ENCODE results near the gene GNG12. TPM values are rescaled to one million over a fixed set of nuclear protein-coding genes. Genes with fewer than 3 reads are reported as not detected.

The GNG12 gene
- total RNA-seq, 1 experiment from 2014 or later = 70.0 TPM

GRCh38 chr1:67735206-67735605, 98.1 kb downstream of the GNG12 start:
- no peaks in the 10 kb centered on the region for H3K27me3 ChIP-seq (ENCODE audit: control insufficient read depth, insufficient read depth, low read length)
- TF ChIP-seq CTCF (IDR thresholded peaks at IDR 0.05) (no peak), POLR2AphosphoS5 (IDR thresholded peaks at IDR 0.05; ENCODE audit: low read depth, low read length) (no peak), TCF7L2 (IDR thresholded peaks at IDR 0.05; ENCODE audit: low read depth, low read length) (no peak), REST (IDR thresholded peaks at IDR 0.05; ENCODE audit: insufficient read depth in 1 of 2, low read depth in 2 of 2, low read length in 1 of 2) (no peak), SIN3A (IDR thresholded peaks at IDR 0.05; ENCODE audit: borderline replicate concordance, insufficient read depth, low read depth, low read length) (no peak)
- DNase-seq (ENCODE audit: low read depth, low spot score) (no peak), ATAC-seq (no peak)
- intact Hi-C loops (cut with micrococcal nuclease; ENCODE audit: unreplicated experiment) (no loop called here), in situ Hi-C loops (cut with HindIII; ENCODE audit: low pct_unique_long_range_greater_than_20kb, low sequenced_read_pairs) (no loop called here)
- BruUV-seq (replicated peaks) = no TSS peak
- no peak overlapping the region; the same call in 1 of the 2 replicates for H3K27ac ChIP-seq (ENCODE audit: low read length)
- no peaks in the 10 kb centered on the region for H3K9me3 ChIP-seq (ENCODE audit: control insufficient read depth, insufficient read depth, low read depth, low read length)
- no peak overlapping the region for H3K4me3 ChIP-seq (ENCODE audit: low read depth in 2 of 2, low read length in 2 of 2)
- ChIA-PET CTCF (no interaction called here), POLR2A (no interaction called here)
- H3K36me3 ChIP-seq (ENCODE audit: control insufficient read depth, insufficient read depth, low read length) = no peaks in the 10 kb centered on the region
- H3K4me1 ChIP-seq (ENCODE audit: control insufficient read depth, insufficient read depth, low read length) = peaks cover 18% of the 10 kb centered on the region

GRCh38 chr1:67734323-67734690, 99.0 kb downstream of the GNG12 start:
- TF ChIP-seq SIN3A (IDR thresholded peaks at IDR 0.05; ENCODE audit: borderline replicate concordance, insufficient read depth, low read depth, low read length) (no peak), POLR2AphosphoS5 (IDR thresholded peaks at IDR 0.05; ENCODE audit: low read depth, low read length) (no peak), REST (IDR thresholded peaks at IDR 0.05; ENCODE audit: insufficient read depth in 1 of 2, low read depth in 2 of 2, low read length in 1 of 2) (no peak), CTCF (IDR thresholded peaks at IDR 0.05) (no peak), TCF7L2 (IDR thresholded peaks at IDR 0.05; ENCODE audit: low read depth, low read length) (no peak)
- ATAC-seq = no peak
- Histone ChIP-seq H3K4me1 (ENCODE audit: control insufficient read depth, insufficient read depth, low read length) (peaks cover 18% of the 10 kb centered on the region), H3K4me3 (ENCODE audit: low read depth in 2 of 2, low read length in 2 of 2) (no peak overlapping the region), H3K9me3 (ENCODE audit: control insufficient read depth, insufficient read depth, low read depth, low read length) (no peaks in the 10 kb centered on the region), H3K36me3 (ENCODE audit: control insufficient read depth, insufficient read depth, low read length) (no peaks in the 10 kb centered on the region), H3K27ac (ENCODE audit: low read length) (no peak overlapping the region), H3K27me3 (ENCODE audit: control insufficient read depth, insufficient read depth, low read length) (no peaks in the 10 kb centered on the region)
- ChIA-PET CTCF (no interaction called here), POLR2A (no interaction called here)
- DNase-seq (ENCODE audit: low read depth, low spot score) = no peak
- intact Hi-C loops (cut with micrococcal nuclease; ENCODE audit: unreplicated experiment) = no loop called here
- no TSS peak for BruUV-seq (replicated peaks)
- in situ Hi-C loops (cut with HindIII; ENCODE audit: low pct_unique_long_range_greater_than_20kb, low sequenced_read_pairs) = no loop called here

All from Panc1 (cell line).